SW480 (cell line): ENCODE data around the gene MOB3B.

ENCODE experiments used
- DNase-seq: peaks from one replicate; pipeline ENCODE4 v3.0.0-alpha.2; 2016; ENCODE audit warnings: low spot score

The MOB3B gene

GRCh38 chr9:27361492-27361891 lies 168.1 kb downstream of the MOB3B start:
- no peak for DNase-seq

DNA sequence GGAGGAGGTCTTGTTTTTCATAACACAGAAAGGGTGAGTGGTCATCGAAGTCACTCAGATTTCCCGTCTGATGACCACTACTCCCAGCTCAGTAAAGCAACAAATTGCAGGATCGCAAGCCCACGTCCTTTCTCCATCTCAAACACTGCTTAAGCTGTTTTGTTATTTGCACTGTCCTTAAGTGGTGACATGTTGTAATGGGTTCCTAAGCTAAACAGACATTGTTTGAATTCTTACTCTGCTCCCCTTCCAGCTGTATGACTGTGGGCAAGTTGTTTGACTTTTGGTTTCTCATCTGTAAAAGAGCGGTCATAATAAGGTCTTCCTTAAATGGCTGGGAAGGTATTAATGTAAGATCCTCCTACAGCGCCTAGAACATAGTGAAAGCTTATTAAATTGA lies 169.9 kb downstream of the MOB3B start:
- DNase-seq, result no peak

GRCh38 chr9:27358007-27358406 lies 171.6 kb downstream of the MOB3B start:
- no peak for DNase-seq

DNA sequence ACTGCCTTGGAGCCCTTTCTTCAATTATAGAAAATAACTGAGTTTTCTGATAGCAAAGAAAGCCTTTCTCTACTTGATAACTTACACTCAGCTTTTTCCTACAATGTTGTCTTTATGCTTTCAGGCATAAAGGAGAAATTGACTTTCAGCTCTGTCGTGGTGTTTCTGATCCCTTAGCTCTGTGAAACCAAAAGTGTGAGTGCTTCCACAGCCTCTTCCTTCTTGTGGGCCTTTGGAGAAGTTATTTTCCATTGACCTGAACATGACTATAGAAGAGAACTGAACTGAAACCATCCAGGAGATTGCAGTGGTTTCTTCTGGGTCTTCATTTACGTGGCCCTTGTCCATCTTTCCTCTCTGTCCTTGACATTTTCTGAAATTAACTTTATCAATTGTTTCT lies 173.2 kb downstream of the MOB3B start:
- no peak for DNase-seq

DNA sequence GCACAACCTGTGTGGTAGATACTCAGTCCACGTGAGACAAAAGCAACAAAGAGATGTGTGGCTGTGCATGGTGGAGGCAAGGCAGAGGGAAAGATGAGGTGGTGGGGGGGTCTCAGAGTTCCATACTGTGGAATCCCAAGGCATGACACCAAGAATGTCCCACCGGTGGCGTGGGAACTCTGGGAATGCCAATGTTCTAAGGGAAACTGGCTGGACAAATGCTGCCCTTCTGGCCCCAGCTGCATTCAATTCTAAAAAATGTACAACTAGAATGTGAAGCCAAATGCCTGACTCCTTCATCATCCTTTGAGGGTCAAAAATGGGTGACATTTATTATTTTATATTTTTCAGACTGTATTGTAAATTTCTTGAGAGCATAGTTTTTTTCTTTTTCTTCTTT lies 174.4 kb downstream of the MOB3B start:
- no peak for DNase-seq

GRCh38 chr9:27353474-27354229 lies 176.0 kb downstream of the MOB3B start:
- DNase-seq, result no peak

- no peak for DNase-seq
These were observed 176.5 kb downstream of the MOB3B start for GRCh38 chr9:27353166-27353473.

DNA sequence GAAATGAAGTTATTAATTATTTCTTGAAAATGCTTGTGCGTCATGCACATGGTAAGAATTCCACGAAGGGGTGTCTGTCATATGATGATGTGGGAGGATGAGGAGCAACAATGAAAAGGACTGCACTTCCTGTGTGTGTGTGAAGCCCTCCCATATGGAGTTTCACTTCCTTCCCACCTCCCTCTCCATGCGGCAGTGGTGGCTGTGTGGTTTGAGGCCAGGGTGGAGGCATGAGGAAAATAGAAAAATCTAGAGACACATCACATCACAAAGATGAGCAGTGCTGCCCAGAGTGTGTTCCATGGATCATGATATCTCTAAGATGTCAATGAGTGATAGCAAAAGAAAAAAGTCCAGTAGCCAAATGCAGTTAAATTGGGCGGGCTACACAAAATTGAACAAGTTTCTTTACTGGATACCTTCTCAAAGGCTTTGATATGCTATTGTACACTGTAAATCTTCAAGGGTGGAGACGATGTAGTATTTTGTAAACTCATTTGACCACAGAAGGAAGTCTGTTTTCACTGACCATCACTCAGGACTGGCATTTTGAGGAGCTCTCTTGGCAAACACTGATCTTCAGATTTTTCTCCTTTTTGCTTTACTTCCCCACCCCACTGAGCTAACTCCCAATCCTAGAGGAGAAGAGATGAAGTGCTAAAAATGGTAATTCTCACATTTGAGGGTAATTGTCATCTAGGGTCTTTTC lies 177.0 kb downstream of the MOB3B start:
- no peak for DNase-seq

DNA sequence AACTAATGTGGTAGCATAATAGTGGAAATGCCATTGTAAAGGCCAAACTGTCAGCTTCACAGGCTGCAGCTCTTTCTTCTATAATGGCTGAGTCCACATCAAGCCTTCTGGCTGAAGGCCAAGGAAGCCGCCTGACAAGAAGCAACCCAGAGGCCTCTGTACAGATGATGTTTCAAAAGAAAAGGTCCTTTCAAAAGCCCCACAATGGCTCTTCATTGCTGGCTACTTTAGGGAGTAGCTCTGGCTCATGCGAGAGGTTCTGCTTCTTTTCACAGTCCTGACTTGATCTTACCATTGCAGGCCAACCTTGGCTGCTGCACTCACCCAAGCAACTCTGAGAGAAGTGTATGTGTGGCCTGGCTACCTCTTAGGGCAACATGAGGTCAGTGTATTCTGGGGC lies 178.2 kb downstream of the MOB3B start:
- no peak for DNase-seq

DNA sequence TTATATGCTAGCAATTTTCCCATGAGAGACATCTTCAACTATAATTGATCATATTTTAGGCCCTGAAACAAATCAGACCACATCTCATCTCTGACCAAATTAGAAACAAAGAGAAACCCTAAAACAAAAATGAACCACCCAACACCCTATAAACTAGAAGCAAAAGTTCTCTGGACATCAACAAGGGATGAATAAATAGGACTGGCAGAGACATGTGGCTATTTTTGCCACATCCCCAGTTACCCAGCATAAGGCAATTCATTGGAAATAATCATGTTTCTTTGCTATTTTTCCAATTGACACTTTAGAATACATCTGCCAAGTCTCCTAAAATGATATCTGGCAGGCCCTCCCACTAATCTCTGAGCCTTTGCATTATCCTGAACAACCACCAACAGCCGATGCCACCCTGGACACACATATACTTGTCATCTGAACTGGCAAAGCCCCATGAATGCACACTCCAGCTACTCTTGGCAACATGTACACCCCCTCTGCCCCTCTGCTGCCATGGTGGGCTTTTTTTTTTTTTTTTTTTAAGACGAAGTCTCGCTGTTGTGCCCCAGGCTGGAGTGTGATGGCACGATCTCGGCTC lies 179.1 kb downstream of the MOB3B start:
- DNase-seq, result no peak

GRCh38 chr9:27349698-27350080 lies 179.9 kb downstream of the MOB3B start:
- DNase-seq, result no peak

DNA sequence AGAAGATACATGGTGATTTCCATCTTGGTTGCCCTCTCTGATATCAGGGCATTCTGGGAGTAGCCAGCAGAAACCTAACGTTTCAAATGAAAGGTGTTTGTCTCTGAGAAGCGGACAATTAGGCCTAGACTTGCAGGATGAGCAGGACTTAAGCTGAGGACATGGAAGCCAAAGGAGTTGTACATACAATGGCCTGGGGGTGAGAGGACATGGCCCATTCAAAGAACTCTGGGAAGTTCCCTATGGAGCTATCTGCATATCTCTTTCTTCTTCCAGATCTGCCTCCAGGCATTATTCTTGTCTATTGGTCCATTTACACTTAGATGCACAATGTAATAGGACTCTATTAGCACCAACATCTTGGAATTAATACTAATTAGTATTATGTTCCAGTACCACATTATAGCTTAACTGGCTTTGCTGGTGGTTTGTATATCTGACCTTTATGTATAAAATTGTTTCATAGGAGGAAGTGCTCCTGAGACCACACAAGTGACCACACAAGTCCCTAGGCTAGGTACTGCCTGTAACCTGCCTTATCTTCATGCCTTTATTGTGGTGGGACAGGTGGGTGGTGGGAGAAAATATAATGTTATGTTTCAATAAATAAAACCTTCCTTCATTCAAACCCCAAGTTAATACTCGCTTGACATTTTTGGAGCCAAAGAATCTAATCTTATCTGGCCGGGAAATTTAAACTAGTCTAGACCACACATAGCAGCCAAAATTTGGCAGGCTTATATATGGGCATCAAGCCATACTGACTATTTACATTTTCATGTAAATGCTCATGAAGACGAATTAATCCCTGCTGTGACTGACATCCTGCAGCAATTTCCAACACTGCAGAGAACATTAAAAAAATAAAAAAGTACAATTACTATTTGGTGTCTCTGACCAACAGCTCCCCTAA lies 180.6 kb downstream of the MOB3B start:
- DNase-seq, result no peak

DNA sequence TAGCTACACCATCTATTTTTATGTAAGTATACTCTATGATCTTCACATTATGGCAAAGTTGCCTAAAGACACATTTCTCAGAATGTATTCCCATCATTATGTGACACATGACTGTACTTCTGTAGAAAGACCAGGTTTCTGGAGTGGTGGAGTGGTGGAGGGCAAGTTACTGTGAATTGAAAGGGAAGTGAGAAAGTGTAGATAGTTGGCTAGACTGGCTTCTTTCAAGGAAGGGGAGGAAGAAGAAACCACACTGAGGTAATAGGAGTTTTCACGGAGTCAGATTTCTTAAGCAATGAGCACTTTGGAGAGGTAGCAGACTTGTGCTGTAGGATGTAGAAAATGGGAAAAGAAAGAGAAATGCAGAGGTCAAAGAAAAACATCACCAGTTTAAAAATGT lies 181.7 kb downstream of the MOB3B start:
- no peak for DNase-seq

DNA sequence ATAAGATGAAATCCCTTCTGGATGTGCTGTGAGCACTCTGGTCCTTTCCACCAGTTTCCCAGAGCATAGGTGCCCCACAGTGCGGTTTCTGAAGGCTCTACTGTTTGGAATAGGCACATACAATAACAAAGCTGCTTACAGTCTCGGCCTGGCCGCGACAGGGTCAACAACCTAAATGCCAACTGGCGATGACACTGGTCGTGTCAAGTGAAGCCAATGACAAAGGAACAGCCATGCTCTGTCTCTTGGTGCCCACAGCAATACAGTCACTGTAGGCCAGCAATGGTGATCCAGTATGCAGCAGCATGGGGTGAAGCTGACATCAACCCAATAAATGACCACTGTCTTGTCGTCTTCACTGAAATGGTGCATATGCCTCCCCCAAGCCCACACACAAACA lies 184.8 kb downstream of the MOB3B start:
- no peak for DNase-seq

DNA sequence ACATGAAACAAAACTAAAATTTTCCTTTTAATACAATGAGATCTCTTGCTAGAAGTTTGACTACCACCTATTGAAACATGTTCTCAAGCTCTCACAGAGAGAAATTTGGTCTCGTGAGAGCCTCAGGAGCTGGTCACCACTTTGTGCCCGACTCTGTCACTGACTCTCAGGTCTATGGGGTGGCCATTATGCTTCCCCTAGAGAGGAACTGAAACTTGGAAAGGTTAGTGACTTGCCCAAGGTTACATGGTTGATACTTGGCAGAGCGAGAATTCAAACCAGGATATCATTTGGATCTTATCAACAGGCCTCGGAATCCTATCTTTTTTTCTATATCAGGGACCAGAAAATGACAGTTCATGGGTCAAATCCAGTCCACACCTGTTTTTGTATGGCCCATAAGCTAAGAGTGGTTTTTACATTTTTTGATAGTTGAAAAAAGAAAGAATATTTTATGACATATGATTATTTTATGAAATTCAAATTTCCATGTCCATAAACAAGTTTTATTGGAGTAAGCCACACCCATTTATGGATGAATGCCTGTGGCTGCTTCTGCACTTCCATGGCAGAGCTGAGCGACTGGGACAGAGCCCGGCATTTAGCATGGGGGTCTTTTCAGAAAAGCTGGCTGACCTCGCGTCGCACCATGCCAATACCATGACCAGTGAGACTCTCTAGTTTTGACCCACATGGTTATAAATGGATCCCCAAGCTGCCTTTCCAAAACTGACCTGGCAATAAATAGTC lies 187.9 kb downstream of the MOB3B start:
- DNase-seq, result no peak

DNA sequence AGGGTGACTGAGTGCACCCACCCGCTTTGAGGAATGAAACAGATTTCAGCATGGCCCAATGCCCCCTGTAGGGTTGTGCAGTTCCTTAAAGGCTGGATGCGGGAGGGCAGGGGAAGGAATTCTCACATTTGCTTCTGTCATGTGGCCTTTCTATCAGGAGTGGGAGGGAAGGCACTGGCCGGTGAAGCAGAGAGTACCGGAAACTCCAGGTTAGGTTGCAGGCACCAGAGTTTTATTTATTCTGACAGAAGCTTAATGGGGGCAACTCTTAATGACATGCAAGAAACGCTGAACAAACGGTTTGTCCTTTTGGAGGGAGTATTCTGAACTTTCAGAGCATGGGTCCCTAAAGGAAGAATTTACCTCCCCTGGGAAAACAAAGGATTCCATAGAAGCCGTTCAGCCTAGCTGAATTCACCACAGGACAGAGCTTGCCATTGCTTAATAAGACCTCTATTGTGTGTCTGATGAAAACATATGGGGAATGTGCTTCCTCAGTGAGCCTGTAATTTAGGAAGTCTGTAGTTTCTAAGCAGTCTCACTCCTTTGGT lies 188.6 kb downstream of the MOB3B start:
- DNase-seq, result no peak

DNA sequence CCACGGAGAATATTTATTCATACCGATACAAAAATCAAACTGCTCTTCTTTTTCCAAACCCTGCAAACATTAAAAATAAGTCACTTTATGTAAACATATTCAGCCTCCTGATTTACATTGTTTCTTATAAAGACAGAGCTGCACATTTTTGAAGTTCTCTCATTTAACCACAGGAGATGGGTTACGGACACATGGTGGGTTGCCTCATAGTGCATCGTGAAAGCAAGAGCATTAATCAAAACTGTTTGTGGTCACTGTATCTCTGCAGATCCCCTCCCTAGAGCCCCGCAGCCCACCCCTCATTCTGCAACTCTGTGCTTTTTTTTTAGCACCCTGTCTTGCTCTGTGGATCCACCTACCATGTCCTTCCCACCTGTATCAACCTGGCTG lies 189.3 kb downstream of the MOB3B start:
- DNase-seq, result no peak

GRCh38 chr9:27339661-27340284 lies 189.8 kb downstream of the MOB3B start:
- no peak for DNase-seq

- DNase-seq, result no peak
These were observed 191.1 kb downstream of the MOB3B start for GRCh38 chr9:27338527-27338903.

DNA sequence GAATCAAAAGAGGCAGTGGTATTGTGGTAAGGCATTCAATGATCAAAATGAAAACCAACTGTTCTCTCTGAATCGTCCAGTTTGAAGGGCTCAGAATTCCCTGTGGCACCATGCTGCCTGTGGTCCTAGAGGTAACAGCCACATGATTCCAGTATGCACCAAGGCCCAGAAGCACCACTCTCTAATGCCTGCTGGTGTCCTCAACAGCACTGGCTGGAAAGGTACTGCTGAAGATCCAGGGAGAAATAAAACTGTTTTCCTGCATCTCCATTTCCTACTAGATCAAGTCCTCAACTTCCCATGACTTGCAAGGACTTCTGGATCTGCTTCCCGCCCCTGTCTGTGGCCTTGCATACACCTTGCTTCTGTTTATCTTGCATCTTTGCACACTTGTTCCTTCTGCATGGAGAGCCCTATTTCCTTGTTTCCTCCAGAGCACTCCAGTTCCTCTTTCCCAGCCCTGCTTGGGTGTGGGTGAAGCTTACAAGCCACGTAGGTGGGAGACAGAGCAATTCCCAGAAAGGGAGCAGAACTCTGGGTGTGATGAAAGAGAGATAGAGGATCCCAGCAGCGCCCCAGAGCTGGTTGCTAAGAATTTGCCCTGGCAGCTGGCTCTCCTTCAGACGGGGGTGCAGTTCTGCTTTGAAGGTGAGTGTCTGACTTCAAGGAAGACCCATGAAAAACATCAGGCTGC lies 191.6 kb downstream of the MOB3B start:
- DNase-seq, result no peak

- no peak for DNase-seq
These were observed 192.4 kb downstream of the MOB3B start for GRCh38 chr9:27337236-27337635.
